ENCODE data around the gene IFITM2.
"Not testable (repeated sequence)": the region's sequence is repeated elsewhere in the genome, so short reads cannot be mapped to it uniquely, and the experiment has no call there.

IFITM2 gene

GRCh38 chr11:293852-294661, 13.6 kb upstream of the IFITM2 start:
- DNase-seq, result no peak

GRCh38 chr11:294780-295179, 12.8 kb upstream of the IFITM2 start:
- DNase-seq, result no peak

- no peak for DNase-seq
These were observed 12.1 kb upstream of the IFITM2 start for GRCh38 chr11:295351-296170.

- DNase-seq, result no peak
These were observed 11.2 kb upstream of the IFITM2 start for GRCh38 chr11:296171-297050.

GRCh38 chr11:297051-297585, 10.5 kb upstream of the IFITM2 start:
- DNase-seq, result no peak

- DNase-seq, result no peak
These were observed 9.8 kb upstream of the IFITM2 start for GRCh38 chr11:297586-298405.

- DNase-seq, result no peak
These were observed 9.1 kb upstream of the IFITM2 start for GRCh38 chr11:298406-299065.

GRCh38 chr11:299081-299891, 8.3 kb upstream of the IFITM2 start, which contains the start of gene IFITM5:
IFITM5 (minus strand) TSS chr11:299526; CDS start chr11:299490, 36 bp downstream.
- no peak for DNase-seq

GRCh38 chr11:299951-300735, 7.5 kb upstream of the IFITM2 start:
- DNase-seq, result no peak

- DNase-seq, result no peak
These were observed 4.3 kb upstream of the IFITM2 start for GRCh38 chr11:303363-303762.

- no peak for DNase-seq
These were observed 3.5 kb upstream of the IFITM2 start for GRCh38 chr11:304061-304506.

GRCh38 chr11:304915-305843, 2.4 kb upstream of the IFITM2 start:
- peak in 1 of 2 experiments; percentile 29 for DNase-seq

- DNase-seq, result no peak
These were observed 1.8 kb upstream of the IFITM2 start for GRCh38 chr11:305844-306211.

- no peak for DNase-seq
These were observed 808 bp upstream of the IFITM2 start for GRCh38 chr11:306645-307371.

- DNase-seq, result not testable (repeated sequence)
These were observed 1.4 kb downstream of the IFITM2 start for GRCh38 chr11:308740-309665.

GRCh38 chr11:309979-310572, 2.5 kb downstream of the IFITM2 start:
- not testable (repeated sequence) for DNase-seq
